ENCODE data around the gene SLC25A26. TPM values are rescaled to one million over a fixed set of nuclear protein-coding genes. Genes with fewer than 3 reads are reported as not detected.

SLC25A26 gene
- total RNA-seq, 1 donor from 2014 or later = 18.9 TPM

DNA sequence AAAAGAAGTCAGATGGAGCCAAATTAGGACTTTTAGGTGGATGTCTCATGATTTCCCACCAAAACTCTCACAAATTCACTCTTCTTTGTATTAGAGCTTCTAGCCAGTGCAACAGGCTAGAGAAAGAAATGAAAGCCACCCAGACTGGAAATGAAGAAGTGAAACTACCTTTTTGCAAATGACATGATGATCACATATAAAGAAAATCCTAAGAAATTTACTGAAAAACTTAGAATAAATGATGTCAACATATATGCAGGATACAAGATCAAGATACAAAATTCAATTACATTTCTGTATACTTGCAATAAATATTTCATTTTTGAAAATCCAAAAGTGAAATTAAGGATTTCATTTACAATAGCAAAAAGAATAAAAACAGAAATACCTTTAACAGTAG lies 169.2 kb downstream of the SLC25A26 start:
- peaks cover 6% of the 10 kb centered on the region for H3K27me3 Mint-ChIP-seq (ENCODE audit: unreplicated experiment)
- H3K4me1 Mint-ChIP-seq (ENCODE audit: unreplicated experiment) = peaks cover 6% of the 10 kb centered on the region
- no peak for DNase-seq (ENCODE audit: low spot score)
- no peak overlapping the region for H3K27ac Mint-ChIP-seq (ENCODE audit: unreplicated experiment)
- H3K36me3 Mint-ChIP-seq (ENCODE audit: low read depth, unreplicated experiment) = peaks cover 15% of the 10 kb centered on the region
- TF ChIP-seq, protein P1, sequence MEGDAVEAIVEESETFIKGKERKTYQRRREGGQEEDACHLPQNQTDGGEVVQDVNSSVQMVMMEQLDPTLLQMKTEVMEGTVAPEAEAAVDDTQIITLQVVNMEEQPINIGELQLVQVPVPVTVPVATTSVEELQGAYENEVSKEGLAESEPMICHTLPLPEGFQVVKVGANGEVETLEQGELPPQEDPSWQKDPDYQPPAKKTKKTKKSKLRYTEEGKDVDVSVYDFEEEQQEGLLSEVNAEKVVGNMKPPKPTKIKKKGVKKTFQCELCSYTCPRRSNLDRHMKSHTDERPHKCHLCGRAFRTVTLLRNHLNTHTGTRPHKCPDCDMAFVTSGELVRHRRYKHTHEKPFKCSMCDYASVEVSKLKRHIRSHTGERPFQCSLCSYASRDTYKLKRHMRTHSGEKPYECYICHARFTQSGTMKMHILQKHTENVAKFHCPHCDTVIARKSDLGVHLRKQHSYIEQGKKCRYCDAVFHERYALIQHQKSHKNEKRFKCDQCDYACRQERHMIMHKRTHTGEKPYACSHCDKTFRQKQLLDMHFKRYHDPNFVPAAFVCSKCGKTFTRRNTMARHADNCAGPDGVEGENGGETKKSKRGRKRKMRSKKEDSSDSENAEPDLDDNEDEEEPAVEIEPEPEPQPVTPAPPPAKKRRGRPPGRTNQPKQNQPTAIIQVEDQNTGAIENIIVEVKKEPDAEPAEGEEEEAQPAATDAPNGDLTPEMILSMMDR (IDR thresholded peaks at IDR 0.05; ENCODE audit: unreplicated experiment) = no peak
- H3K4me3 Mint-ChIP-seq (ENCODE audit: unreplicated experiment) = no peak overlapping the region
- H3K9me3 Mint-ChIP-seq (ENCODE audit: unreplicated experiment) = no peaks in the 10 kb centered on the region

DNA sequence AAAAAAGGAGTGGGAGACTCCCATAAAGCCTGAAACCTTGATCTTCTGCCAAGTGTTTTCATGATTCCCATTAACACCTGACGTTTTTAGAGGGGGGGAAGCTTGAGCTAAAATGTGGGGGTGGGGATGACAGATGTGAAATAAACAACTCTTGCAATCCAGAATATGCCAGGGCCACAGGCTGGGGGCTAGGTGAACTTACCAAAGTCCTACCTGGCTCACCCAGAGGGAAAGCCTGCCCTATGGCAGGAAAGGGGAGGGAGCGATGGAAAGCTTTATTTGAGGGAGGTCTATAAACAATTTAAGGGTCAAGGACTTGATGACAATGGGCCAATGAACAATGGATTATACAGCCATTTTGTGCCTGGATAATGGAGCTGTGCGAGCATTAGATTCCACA lies 171.7 kb downstream of the SLC25A26 start:
- H3K9me3 Mint-ChIP-seq (ENCODE audit: unreplicated experiment) = no peaks in the 10 kb centered on the region
- peaks cover 6% of the 10 kb centered on the region for H3K4me1 Mint-ChIP-seq (ENCODE audit: unreplicated experiment)
- H3K36me3 Mint-ChIP-seq (ENCODE audit: low read depth, unreplicated experiment) = peaks cover 16% of the 10 kb centered on the region
- no peak for DNase-seq (ENCODE audit: low spot score)
- TF ChIP-seq, protein P1 (IDR thresholded peaks at IDR 0.05; ENCODE audit: unreplicated experiment) = no peak
- H3K27ac Mint-ChIP-seq (ENCODE audit: unreplicated experiment) = no peak overlapping the region
- H3K27me3 Mint-ChIP-seq (ENCODE audit: unreplicated experiment) = peaks cover 9% of the 10 kb centered on the region
- H3K4me3 Mint-ChIP-seq (ENCODE audit: unreplicated experiment) = peak overlapping the region; percentile 40

DNA sequence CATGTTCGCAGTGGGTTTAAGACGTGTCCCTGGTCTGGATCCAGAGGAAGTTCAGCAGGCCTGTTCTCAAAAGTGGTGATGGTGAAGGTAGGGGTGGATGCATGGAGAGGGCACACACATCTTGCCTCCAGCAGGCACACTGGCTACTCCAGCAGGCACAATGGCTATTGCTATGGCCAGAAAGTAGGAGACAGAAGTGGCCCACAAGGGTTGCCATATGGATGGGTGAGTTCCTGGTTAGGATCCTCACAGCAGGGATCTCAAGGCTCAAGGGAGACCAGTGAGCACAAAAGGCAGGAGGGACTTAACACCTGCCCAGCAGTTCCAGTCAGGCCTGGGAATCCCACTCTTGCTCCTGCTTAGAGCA lies 172.1 kb downstream of the SLC25A26 start:
- H3K4me1 Mint-ChIP-seq (ENCODE audit: unreplicated experiment) = peaks cover 6% of the 10 kb centered on the region
- H3K27me3 Mint-ChIP-seq (ENCODE audit: unreplicated experiment) = peaks cover 13% of the 10 kb centered on the region
- H3K4me3 Mint-ChIP-seq (ENCODE audit: unreplicated experiment) = peak overlapping the region; percentile 40
- H3K27ac Mint-ChIP-seq (ENCODE audit: unreplicated experiment) = no peak overlapping the region
- no peak for DNase-seq (ENCODE audit: low spot score)
- TF ChIP-seq, protein P1 (IDR thresholded peaks at IDR 0.05; ENCODE audit: unreplicated experiment) = no peak
- peaks cover 19% of the 10 kb centered on the region for H3K36me3 Mint-ChIP-seq (ENCODE audit: low read depth, unreplicated experiment)
- H3K9me3 Mint-ChIP-seq (ENCODE audit: unreplicated experiment) = no peaks in the 10 kb centered on the region

DNA sequence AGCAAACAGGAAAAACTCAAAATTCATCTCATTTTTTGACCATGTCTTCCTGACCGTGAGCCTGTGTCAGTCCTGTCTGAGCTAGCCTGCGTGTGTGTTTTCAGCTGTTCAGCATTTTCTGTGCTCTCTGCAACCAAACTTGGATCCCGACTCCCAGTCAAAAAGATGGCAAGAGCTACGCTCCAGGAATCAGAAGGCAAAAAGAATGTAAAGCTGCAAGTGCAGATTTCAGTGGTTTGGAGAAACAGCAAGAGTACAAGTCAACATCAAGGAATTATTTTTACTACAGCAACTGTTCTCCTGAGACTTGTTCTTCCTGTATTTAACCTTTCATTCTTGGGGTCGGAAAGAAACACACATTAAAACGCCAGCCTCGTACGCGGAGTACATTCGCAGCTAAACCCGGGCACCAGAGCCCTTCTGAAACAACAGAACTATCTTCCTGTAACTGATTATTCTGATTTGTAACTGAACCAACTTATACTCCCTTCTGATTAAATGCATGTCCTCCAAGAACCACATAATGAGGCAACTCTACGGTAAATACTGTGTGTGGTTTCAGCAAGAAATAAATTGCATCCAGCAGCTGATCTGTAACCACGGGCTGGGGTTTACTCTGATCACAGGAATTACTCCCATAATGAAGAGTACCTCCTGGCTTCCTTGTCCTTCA lies 172.7 kb downstream of the SLC25A26 start:
- H3K27me3 Mint-ChIP-seq (ENCODE audit: unreplicated experiment) = peaks cover 14% of the 10 kb centered on the region
- no peak overlapping the region for H3K4me3 Mint-ChIP-seq (ENCODE audit: unreplicated experiment)
- TF ChIP-seq, protein P1 (IDR thresholded peaks at IDR 0.05; ENCODE audit: unreplicated experiment) = no peak
- H3K9me3 Mint-ChIP-seq (ENCODE audit: unreplicated experiment) = no peaks in the 10 kb centered on the region
- H3K36me3 Mint-ChIP-seq (ENCODE audit: low read depth, unreplicated experiment) = peaks cover 24% of the 10 kb centered on the region
- no peak overlapping the region for H3K27ac Mint-ChIP-seq (ENCODE audit: unreplicated experiment)
- H3K4me1 Mint-ChIP-seq (ENCODE audit: unreplicated experiment) = peaks cover 6% of the 10 kb centered on the region
- no peak for DNase-seq (ENCODE audit: low spot score)

- DNase-seq (ENCODE audit: low spot score) = no peak
- Mint-ChIP-seq H3K27me3 (ENCODE audit: unreplicated experiment) (peaks cover 14% of the 10 kb centered on the region), H3K4me3 (ENCODE audit: unreplicated experiment) (no peak overlapping the region), H3K36me3 (ENCODE audit: low read depth, unreplicated experiment) (peaks cover 24% of the 10 kb centered on the region), H3K27ac (ENCODE audit: unreplicated experiment) (no peak overlapping the region), H3K4me1 (ENCODE audit: unreplicated experiment) (peaks cover 6% of the 10 kb centered on the region), H3K9me3 (ENCODE audit: unreplicated experiment) (no peaks in the 10 kb centered on the region)
- TF ChIP-seq, protein P1 (IDR thresholded peaks at IDR 0.05; ENCODE audit: unreplicated experiment) = no peak
These were observed 173.4 kb downstream of the SLC25A26 start for GRCh38 chr3:66394019-66394752.

Data from endothelial cell (in vitro differentiated cells).